DND-41 (cell line): ENCODE data around the gene NPIPA2.
"Not testable (repeated sequence)": the region's sequence is repeated elsewhere in the genome, so short reads cannot be mapped to it uniquely, and the experiment has no call there.

Experiments
- CTCF ChIP-seq: IDR thresholded peaks from 2 replicates; pipeline ENCODE4 v1.5.1; 2012; ENCODE audit warnings: borderline replicate concordance, low read length, moderate library complexity, mild to moderate bottlenecking; ENCODE audit not compliant: poor library complexity, severe bottlenecking; ENCODE audit errors: extremely low read depth
- EZH2 ChIP-seq: IDR thresholded peaks from 3 replicates; pipeline ENCODE4 v1.6.1; 2012; ENCODE audit warnings: borderline replicate concordance, low read depth, mild to moderate bottlenecking, moderate library complexity, low read length, inconsistent platforms; ENCODE audit not compliant: severe bottlenecking

DNA sequence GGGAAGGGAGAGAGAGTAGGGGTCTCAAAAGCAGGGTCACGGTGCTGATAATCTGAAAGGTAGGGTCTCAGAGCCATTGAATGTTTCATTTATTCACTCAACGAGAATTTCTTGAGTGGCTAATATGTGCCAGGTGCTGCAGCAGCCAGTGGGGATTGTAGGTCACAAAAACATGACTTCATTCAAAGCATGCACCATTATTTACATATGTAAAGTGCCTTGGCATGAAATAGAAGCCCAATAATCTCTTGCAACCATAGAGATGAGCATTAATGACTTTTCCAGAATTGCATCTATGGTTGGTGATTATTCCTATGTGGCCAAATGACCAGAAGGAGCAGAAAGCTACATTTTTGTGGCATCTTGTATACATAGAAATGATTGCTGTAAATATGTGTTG is 55.2 kb downstream of the NPIPA2 start:
- not testable (repeated sequence) for TF ChIP-seq CTCF, EZH2
